ENCODE data around the gene KRT15. TPM values are rescaled to one million over a fixed set of nuclear protein-coding genes. Genes with fewer than 3 reads are reported as not detected.

KRT15 gene
- total and polyA plus RNA-seq, 7 donors = 5.4 to 10.3 (median 9.2) TPM; not detected in 4

DNA sequence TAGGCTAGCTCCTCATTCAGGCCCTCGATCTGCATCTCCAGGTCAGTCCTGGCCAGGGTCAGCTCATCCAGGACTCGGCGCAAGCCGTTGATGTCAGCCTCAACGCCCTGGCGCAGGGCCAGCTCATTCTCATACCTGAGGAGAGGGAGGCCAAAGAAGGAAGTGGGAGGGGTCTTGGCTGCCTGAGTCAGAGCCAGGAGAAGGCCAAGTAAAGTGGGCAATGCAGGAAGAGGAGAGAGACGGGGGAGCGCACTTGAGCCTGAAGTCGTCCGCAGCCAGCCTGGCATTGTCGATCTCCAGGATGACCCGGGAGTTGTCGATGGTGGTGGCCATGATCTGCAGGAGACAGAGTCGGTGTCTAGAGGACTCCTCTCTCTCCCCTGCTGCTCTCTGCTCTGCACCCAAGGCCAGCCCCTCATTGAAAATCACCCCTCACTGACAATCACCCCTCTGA is 1.8 kb downstream of the KRT15 start:
- no peak for DNase-seq
- intact Hi-C loops (cut with DNase I) = no loop called here
- H3K27me3 ChIP-seq = peaks cover 0 to 4% (median 3%) of the 10 kb centered on the region in 3 donors
- no peak overlapping the region for H3K4me3 ChIP-seq
- H3K4me1 ChIP-seq = no peaks in the 10 kb centered on the region
- 92 to 95% methylated on average over 14 of the region's 14 CpGs for WGBS, 2 donors
- TF ChIP-seq EP300 (IDR thresholded peaks at IDR 0.05) (no peak), POLR2AphosphoS5 (IDR thresholded peaks at IDR 0.05) (no peak), POLR2A (IDR thresholded peaks at IDR 0.05) (no peak)
- TF ChIP-seq, protein P1, sequence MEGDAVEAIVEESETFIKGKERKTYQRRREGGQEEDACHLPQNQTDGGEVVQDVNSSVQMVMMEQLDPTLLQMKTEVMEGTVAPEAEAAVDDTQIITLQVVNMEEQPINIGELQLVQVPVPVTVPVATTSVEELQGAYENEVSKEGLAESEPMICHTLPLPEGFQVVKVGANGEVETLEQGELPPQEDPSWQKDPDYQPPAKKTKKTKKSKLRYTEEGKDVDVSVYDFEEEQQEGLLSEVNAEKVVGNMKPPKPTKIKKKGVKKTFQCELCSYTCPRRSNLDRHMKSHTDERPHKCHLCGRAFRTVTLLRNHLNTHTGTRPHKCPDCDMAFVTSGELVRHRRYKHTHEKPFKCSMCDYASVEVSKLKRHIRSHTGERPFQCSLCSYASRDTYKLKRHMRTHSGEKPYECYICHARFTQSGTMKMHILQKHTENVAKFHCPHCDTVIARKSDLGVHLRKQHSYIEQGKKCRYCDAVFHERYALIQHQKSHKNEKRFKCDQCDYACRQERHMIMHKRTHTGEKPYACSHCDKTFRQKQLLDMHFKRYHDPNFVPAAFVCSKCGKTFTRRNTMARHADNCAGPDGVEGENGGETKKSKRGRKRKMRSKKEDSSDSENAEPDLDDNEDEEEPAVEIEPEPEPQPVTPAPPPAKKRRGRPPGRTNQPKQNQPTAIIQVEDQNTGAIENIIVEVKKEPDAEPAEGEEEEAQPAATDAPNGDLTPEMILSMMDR (IDR thresholded peaks at IDR 0.05) = no peak
- no peak overlapping the region for H3K27ac ChIP-seq
- no peaks in the 10 kb centered on the region for H3K36me3 ChIP-seq
- no peaks in the 10 kb centered on the region for H3K9me3 ChIP-seq

DNA sequence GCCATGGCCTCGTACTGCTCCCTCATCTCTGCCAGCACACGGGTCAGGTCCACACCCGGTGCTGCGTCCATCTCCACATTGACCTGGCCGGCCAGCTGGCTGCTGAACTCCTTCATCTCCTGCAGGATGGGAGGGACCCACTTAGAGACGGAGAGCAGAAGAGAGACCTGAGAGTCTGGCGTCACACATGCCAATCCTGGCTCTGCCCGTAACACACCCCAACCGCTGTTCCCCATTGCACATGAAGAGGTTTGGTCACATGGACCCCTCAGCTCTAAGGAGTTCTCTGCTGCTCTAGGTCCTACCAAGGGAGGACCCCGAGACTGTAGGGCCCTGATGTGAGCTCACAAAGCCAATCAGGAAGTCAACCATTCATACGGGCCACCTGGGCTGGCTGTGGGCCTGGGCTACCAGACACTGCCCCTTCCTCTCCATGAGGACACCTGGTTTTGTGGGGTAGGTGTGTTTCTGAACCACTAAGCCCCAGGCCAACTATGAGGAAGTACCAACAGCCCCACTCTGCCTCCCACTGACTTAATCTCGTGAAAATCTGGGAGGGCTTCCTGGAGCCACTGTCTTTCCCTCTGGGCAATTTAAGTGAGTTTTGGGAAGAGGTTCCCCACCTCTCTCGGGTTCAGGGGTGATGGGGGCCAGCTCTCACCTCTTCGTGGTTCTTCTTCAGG is 2.4 kb downstream of the KRT15 start:
- Histone ChIP-seq H3K4me3 (no peak overlapping the region), H3K9me3 (no peaks in the 10 kb centered on the region), H3K27me3 (peaks cover 0 to 4% (median 0%) of the 10 kb centered on the region in 3 donors), H3K36me3 (no peaks in the 10 kb centered on the region), H3K4me1 (no peaks in the 10 kb centered on the region), H3K27ac (no peak overlapping the region)
- no peak for TF ChIP-seq POLR2A (IDR thresholded peaks at IDR 0.05)
- TF ChIP-seq, protein P1 (IDR thresholded peaks at IDR 0.05) = no peak
- no peak for TF ChIP-seq EP300 (IDR thresholded peaks at IDR 0.05)
- TF ChIP-seq POLR2AphosphoS5 (IDR thresholded peaks at IDR 0.05) = no peak
- 88 to 93% methylated on average over 14 of the region's 14 CpGs for WGBS, 2 donors
- DNase-seq = no peak
- intact Hi-C loops (cut with DNase I) = no loop called here

DNA sequence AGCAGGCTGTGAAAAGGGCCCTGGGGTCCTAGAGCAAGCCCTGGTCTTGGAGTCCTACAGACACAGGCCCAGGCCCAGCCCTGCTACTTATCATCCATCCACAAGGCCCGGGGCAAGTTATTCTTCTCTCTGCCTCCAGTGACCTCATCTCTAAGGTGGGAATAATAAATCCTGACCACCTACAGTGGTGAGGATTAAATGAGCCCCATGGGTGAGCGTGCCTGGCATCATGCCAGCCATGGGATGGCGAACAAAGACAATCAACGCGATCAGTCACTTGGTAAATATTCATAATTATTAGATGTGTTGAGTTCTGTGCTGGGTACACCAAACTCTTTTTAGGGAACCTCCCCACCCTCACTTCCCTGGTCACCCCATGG is 5.5 kb downstream of the KRT15 start:
- TF ChIP-seq POLR2A (IDR thresholded peaks at IDR 0.05) (no peak), POLR2AphosphoS5 (IDR thresholded peaks at IDR 0.05) (no peak), EP300 (IDR thresholded peaks at IDR 0.05) (no peak)
- TF ChIP-seq, protein P1 (IDR thresholded peaks at IDR 0.05) = no peak
- Histone ChIP-seq H3K4me3 (no peak overlapping the region), H3K4me1 (no peaks in the 10 kb centered on the region), H3K27me3 (no peaks in the 10 kb centered on the region), H3K9me3 (no peaks in the 10 kb centered on the region), H3K36me3 (no peaks in the 10 kb centered on the region), H3K27ac (no peak overlapping the region)
- intact Hi-C loops (cut with DNase I) = no loop called here
- DNase-seq = no peak
- 84 to 88% methylated on average over 5 of the region's 5 CpGs for WGBS, 2 donors

DNA sequence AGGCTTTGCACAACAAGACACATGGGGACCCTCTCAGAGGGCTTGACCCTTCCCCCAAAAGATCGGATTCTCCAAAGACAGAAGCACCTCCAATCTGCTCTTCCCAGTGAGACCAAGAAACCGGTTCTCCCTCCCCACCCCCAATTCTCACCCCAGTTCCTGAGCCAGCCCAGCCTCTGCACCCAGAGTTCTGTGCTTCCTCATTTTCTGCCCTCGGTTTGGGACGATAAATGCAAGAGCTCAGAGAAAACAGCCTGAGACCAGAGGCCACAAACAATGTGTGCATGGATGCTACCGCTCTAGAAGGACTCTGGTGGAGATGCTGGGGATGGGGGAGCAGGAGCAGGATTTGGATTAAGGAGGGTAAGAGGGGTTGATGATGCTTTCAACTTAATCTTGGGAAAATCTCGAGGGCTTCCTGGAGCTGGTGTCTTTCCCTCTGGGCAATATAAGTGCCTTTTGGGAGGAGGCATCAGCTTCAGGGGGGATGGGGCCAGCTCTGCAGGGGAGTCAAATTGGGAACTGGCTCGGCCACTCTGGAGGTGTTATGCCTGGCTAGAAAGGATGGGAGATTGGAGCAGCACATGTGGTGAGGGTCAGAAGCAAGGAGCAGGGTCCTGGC is 6.0 kb downstream of the KRT15 start:
- TF ChIP-seq, protein P1 (IDR thresholded peaks at IDR 0.05) = no peak
- TF ChIP-seq POLR2A (IDR thresholded peaks at IDR 0.05) (no peak), POLR2AphosphoS5 (IDR thresholded peaks at IDR 0.05) (no peak), EP300 (IDR thresholded peaks at IDR 0.05) (no peak)
- no peak for DNase-seq
- WGBS, 2 donors = 52 to 70% methylated on average over 7 of the region's 7 CpGs

More for the DNA sequence above, 6.0 kb downstream of the KRT15 start:
- intact Hi-C loops (cut with DNase I) = no loop called here
- no peaks in the 10 kb centered on the region for H3K36me3 ChIP-seq
- H3K9me3 ChIP-seq = no peaks in the 10 kb centered on the region
- no peaks in the 10 kb centered on the region for H3K4me1 ChIP-seq
- H3K27me3 ChIP-seq = no peaks in the 10 kb centered on the region
- no peak overlapping the region for H3K27ac ChIP-seq
- no peak overlapping the region for H3K4me3 ChIP-seq
